Transverse colon (tissue), 4 donors: ENCODE results near the gene RELT. TPM values are rescaled to one million over a fixed set of nuclear protein-coding genes. Genes with fewer than 3 reads are reported as not detected.

Source experiments
- DNase-seq: peaks from one replicate; pipeline ENCODE4 v3.0.0-alpha.2; 2019
- H3K27ac ChIP-seq, 4 donors: fragments of 200-600 bp; sonication (generic); 2 replicates each; pipeline ENCODE4 v1.5.1; 2016 to 2018; ENCODE audit warnings: inconsistent platforms in 4 of 4
- H3K27me3 ChIP-seq: fragments of 200-600 bp; sonication (generic); 2 replicates; pipeline ENCODE4 v1.5.1; 2017; ENCODE audit warnings: inconsistent platforms
- H3K36me3 ChIP-seq, 4 donors: fragments of 200-600 bp; sonication (generic); 2 replicates each; pipeline ENCODE4 v1.5.1; 2017 to 2019; ENCODE audit warnings: inconsistent platforms in 4 of 4
- H3K4me1 ChIP-seq, 4 donors: fragments of 200-600 bp; sonication (generic); 2 replicates each; pipeline ENCODE4 v1.5.1; 2017 to 2020; ENCODE audit warnings: inconsistent platforms in 4 of 4
- H3K4me3 ChIP-seq, 4 donors: fragments of 200-600 bp; sonication (generic); 1 replicate in 1 of 4; 2 replicates in 3 of 4; pipeline versions ENCODE4 v1.5.1 to v1.6.1; 2017 to 2019; ENCODE audit warnings: inconsistent platforms in 4 of 4
- H3K9me3 ChIP-seq, 2 donors: fragments of 200-600 bp; sonication (generic); 2 replicates each; pipeline ENCODE4 v1.5.1; 2017 to 2019; ENCODE audit warnings: inconsistent platforms in 2 of 2
- EP300 ChIP-seq: sonication (generic); formaldehyde crosslinking; IDR thresholded peaks from one replicate; pipeline ENCODE4 v1.6.1; 2017; ENCODE audit warnings: antibody characterized with exemption, low read depth
- POLR2A ChIP-seq: fragments of 450-650 bp; IDR thresholded peaks from one replicate; pipeline ENCODE4 v1.6.1; 2016; ENCODE audit warnings: antibody characterized with exemption, mild to moderate bottlenecking, moderate library complexity
- POLR2AphosphoS5 ChIP-seq, 3 donors: sonication (generic); formaldehyde crosslinking; IDR thresholded peaks; one replicate each; pipeline ENCODE4 v1.6.1; 2016; ENCODE audit warnings: antibody characterized with exemption in 3 of 3
- WGBS, 2 donors: methylation state at CpG; one replicate each; pipeline ENCODE4 v1.1.5; 2018; ENCODE audit warnings: low coverage in 1 of 2; 5-methylcytosine and 5-hydroxymethylcytosine counted together
- in situ Hi-C, 4 donors: fragments of 200-750 bp; cut with MboI; loops; one replicate each; pipeline versions ENCODE4 v1.15.0 to v1.15.1; 2017; ENCODE audit warnings: low sequenced_read_pairs in 3 of 4, low pct_ligation_motif_present in 1 of 4, low pct_unique_long_range_greater_than_20kb in 1 of 4
- intact Hi-C: fragments of 100-400 bp; cut with DNase I; formaldehyde crosslinking; loops from one replicate; pipeline ENCODE4 v1.15.1; 2023; ENCODE audit warnings: low total_unique reads
- total RNA-seq, 4 donors: library from RNA; depleted of rRNA; stranded (reverse); fragments of >200 nt; gene quantifications; one replicate each; pipeline ENCODE4 v1.1.0, GENCODE V29; 2016
- TF ChIP-seq, protein P1 (sequence below), 5 experiments: fragments of 200-600 bp in 3 of 5; fragments of 450-650 bp in 2 of 5; sonication (generic) in 3 of 5; IDR thresholded peaks; 1 replicate in 2 of 5; 2 replicates in 3 of 5; pipeline ENCODE4 v1.5.1; 2016 to 2017; ENCODE audit warnings: antibody characterized with exemption in 5 of 5, inconsistent platforms in 3 of 5, mild to moderate bottlenecking in 2 of 5, moderate library complexity in 1 of 5

The RELT gene
- total RNA-seq, 4 donors from 2014 or later, result 2.0 to 10.1 (median 6.1) TPM

- H3K9me3 ChIP-seq, result no peaks in the 10 kb centered on the region
- no peaks in the 10 kb centered on the region for H3K36me3 ChIP-seq
- H3K4me1 ChIP-seq, result peaks cover 6 to 28% (median 16%) of the 10 kb centered on the region in 4 donors
- in situ Hi-C loops (loop anchor here in 1 of 4 donors (10.0 kb wide), 1 partner anchor 48 kb away; no protein-coding TSS in a partner anchor), intact Hi-C loops (loop anchor here (2.0 kb wide), 1 partner anchor 16 kb away; no protein-coding TSS in a partner anchor)
- WGBS, 2 donors, result 78% methylated on average over 9 of the region's 10 CpGs; no CpG with 5 or more reads in 1 of the 2 donors
- TF ChIP-seq EP300 (no peak), POLR2AphosphoS5 (IDR thresholded peaks at IDR 0.05) (no peak), POLR2A (no peak)
- TF ChIP-seq, protein P1, sequence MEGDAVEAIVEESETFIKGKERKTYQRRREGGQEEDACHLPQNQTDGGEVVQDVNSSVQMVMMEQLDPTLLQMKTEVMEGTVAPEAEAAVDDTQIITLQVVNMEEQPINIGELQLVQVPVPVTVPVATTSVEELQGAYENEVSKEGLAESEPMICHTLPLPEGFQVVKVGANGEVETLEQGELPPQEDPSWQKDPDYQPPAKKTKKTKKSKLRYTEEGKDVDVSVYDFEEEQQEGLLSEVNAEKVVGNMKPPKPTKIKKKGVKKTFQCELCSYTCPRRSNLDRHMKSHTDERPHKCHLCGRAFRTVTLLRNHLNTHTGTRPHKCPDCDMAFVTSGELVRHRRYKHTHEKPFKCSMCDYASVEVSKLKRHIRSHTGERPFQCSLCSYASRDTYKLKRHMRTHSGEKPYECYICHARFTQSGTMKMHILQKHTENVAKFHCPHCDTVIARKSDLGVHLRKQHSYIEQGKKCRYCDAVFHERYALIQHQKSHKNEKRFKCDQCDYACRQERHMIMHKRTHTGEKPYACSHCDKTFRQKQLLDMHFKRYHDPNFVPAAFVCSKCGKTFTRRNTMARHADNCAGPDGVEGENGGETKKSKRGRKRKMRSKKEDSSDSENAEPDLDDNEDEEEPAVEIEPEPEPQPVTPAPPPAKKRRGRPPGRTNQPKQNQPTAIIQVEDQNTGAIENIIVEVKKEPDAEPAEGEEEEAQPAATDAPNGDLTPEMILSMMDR (IDR thresholded peaks at IDR 0.05), result no peak
- H3K4me3 ChIP-seq, result no peak overlapping the region
- no peaks in the 10 kb centered on the region for H3K27me3 ChIP-seq
- no peak for DNase-seq
- H3K27ac ChIP-seq, result no peak overlapping the region
Measured at GRCh38 chr11:73346186-73346935, 29.8 kb upstream of the RELT start.

DNA sequence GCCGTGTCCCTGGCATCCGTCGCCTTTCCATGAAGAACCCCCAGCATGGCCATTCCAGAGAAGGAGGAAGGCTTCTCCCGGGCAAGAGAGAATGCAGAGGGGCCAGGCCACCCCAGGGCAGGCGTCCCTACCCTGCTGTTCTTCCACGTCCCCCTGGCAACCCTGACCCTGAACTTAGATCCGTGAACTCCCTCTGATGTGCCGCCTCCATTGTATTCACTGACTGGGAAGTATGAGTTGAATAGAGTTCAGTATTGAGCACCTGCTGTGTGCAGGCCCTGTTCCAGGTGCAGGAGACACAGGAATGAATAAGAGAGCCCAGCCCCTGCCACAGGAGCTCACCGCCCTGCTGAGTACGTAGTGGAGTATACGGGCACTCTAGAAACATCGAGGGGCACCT, 29.1 kb upstream of the RELT start:
- no peak for DNase-seq
- Histone ChIP-seq H3K4me3 (no peak overlapping the region), H3K9me3 (no peaks in the 10 kb centered on the region), H3K27ac (no peak overlapping the region), H3K4me1 (peaks cover 8 to 28% (median 17%) of the 10 kb centered on the region in 4 donors), H3K27me3 (no peaks in the 10 kb centered on the region), H3K36me3 (no peaks in the 10 kb centered on the region)
- intact Hi-C loops (loop anchor here (2.0 kb wide), 1 partner anchor 16 kb away; no protein-coding TSS in a partner anchor), in situ Hi-C loops (loop anchor here in 1 of 4 donors (10.0 kb wide), 1 partner anchor 48 kb away; no protein-coding TSS in a partner anchor)
- TF ChIP-seq EP300 (no peak), POLR2AphosphoS5 (IDR thresholded peaks at IDR 0.05) (no peak), POLR2A (no peak)
- TF ChIP-seq, protein P1 (IDR thresholded peaks at IDR 0.05), result no peak
- 93% methylated on average over 12 of the region's 12 CpGs; no CpG with 5 or more reads in 1 of the 2 donors for WGBS, 2 donors

DNA sequence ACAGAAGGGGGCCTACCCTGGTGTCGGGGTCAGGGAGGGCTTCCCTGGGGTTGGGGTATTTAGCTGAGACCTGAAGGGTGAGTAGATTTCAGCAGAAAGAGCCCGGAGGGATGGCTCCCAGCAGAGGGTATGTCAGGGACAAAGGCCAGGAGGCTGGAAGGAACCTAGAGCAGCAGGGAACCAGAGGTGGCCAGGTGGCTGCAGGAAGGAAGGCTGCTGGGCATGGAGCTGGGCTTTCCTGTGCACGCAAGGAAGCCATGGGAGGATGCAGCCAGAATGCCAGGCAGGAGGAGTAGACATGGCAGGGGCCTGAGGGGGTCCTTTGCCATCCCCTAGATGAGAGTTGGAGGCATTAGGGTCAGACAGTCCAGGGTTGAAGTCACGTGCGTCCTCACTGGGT, 27.4 kb upstream of the RELT start:
- no peaks in the 10 kb centered on the region for H3K27me3 ChIP-seq
- TF ChIP-seq, protein P1 (IDR thresholded peaks at IDR 0.05), result no peak
- WGBS, 2 donors, result 80 to 83% methylated on average over 1 to 5 of the region's 5 CpGs
- H3K4me1 ChIP-seq, result peaks cover 3 to 12% (median 8%) of the 10 kb centered on the region in 4 donors
- no peaks in the 10 kb centered on the region for H3K36me3 ChIP-seq
- no peaks in the 10 kb centered on the region for H3K9me3 ChIP-seq
- H3K27ac ChIP-seq, result no peak overlapping the region
- no peak overlapping the region for H3K4me3 ChIP-seq
- intact Hi-C loops, result no loop called here
- no peak for DNase-seq
- in situ Hi-C loops, result loop anchor here in 1 of 4 donors (10.0 kb wide), 1 partner anchor 46 kb away; no protein-coding TSS in a partner anchor

DNA sequence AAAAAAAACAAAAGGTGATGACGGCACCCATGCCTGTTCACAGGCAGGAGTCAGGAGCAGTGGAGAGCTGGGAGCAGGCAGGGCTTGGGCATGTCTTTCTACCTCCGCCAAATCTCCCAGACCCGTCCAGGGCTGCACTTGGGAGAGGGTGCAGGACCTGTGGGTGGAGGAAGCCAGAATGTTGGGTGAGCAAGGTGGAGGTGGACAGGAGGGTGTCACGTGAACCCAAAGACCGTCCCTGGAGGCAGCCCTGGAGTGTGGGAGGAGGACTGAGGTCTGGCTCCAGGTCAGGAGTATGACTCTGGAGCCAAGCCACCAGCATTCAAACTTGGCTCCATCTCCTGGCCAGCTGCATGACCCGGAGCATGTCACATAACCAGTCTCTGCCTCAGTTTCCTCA, 26.6 kb upstream of the RELT start:
- Histone ChIP-seq H3K9me3 (no peaks in the 10 kb centered on the region), H3K27ac (no peak overlapping the region), H3K36me3 (no peaks in the 10 kb centered on the region), H3K4me3 (no peak overlapping the region), H3K27me3 (no peaks in the 10 kb centered on the region), H3K4me1 (peaks cover 3 to 7% (median 4%) of the 10 kb centered on the region in 4 donors)
- DNase-seq, result no peak
- WGBS, 2 donors, result 75 to 77% methylated on average over 5 to 6 of the region's 6 CpGs
- intact Hi-C loops (no loop called here), in situ Hi-C loops (loop anchor here in 3 of 4 donors (5.0 to 10.0 kb wide), 2 partner anchors 43 to 45 kb away; no protein-coding TSS in a partner anchor)
- no peak for TF ChIP-seq POLR2A
- TF ChIP-seq EP300, result no peak
- no peak for TF ChIP-seq POLR2AphosphoS5 (IDR thresholded peaks at IDR 0.05)
- TF ChIP-seq, protein P1 (IDR thresholded peaks at IDR 0.05), result no peak
